Measurements from ENCODE around the gene ZNF468. TPM values are rescaled to one million over a fixed set of nuclear protein-coding genes. Genes with fewer than 3 reads are reported as not detected.
"Not testable (repeated sequence)": the region's sequence is repeated elsewhere in the genome, so short reads cannot be mapped to it uniquely, and the experiment has no call there.

The ZNF468 gene
- polyA plus RNA-seq, 2 donors, result 4.5 to 5.2 TPM

DNA sequence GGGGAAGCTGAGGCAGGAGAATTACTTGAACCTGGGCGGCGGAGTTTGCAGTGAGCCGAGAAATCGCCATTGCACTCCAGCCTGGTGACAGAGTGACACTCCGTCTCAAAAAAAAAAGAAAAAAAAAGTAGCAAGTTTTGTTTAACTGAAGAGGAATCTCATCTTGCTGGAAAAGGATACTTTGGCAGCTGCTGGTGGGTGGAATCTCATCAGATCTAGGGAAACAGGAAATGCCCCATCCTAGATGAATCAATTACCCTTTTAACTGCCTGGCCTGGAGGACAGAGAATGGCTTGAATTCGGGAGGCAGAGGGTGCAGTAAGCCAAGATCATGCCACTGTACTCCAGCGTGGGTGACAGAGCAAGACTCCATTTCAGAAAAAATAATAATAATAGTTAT lies 31.7 kb upstream of the ZNF468 start:
- no peaks in the 10 kb centered on the region for H3K4me1 ChIP-seq (ENCODE audit: control insufficient read depth in 2 of 2, insufficient read depth in 2 of 2, low read length in 1 of 2)
- H3K4me3 ChIP-seq (ENCODE audit: low read depth in 1 of 2, low read length in 2 of 2), result no peak overlapping the region
- peaks cover 2 to 3% of the 10 kb centered on the region in 2 donors for H3K36me3 ChIP-seq (ENCODE audit: control insufficient read depth in 2 of 2, insufficient read depth in 2 of 2, low read length in 1 of 2)
- H3K27ac ChIP-seq (ENCODE audit: low read depth in 2 of 2, low read length in 1 of 2), result no peak overlapping the region
- peaks cover 0 to 5% of the 10 kb centered on the region in 2 donors for H3K9me3 ChIP-seq (ENCODE audit: control insufficient read depth in 2 of 2, insufficient read depth in 1 of 2, low read depth in 1 of 2, low read length in 1 of 2)
- 91 to 93% methylated on average over 7 of the region's 7 CpGs for WGBS, 2 donors
- H3K27me3 ChIP-seq (ENCODE audit: control insufficient read depth in 1 of 2, insufficient read depth in 2 of 2, low read length in 2 of 2), result no peaks in the 10 kb centered on the region

DNA sequence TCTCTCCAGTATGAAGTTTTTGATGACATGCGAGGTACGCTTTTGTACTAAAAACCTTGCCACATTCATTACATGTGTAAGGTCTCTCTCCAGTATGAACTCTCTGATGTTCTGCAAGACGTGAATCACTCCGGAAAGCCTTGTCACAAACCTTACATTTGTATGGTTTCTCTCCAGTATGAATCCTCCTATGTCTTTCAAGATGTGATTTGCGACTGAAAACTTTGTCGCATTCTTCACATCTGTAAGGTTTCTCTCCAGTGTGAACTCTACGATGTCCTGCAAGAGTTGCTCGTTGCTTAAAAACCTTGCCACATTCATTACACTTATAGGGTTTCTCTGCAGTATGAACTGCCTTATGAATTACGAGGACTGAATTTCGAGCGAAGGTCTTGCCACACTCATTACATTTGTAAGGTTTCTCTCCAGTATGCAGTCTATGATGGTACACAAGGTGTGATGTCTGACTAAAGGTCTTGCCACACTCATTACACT lies 23.5 kb upstream of the ZNF468 start:
- H3K9me3 ChIP-seq (ENCODE audit: control insufficient read depth in 2 of 2, insufficient read depth in 1 of 2, low read depth in 1 of 2, low read length in 1 of 2), result peaks cover 6 to 23% of the 10 kb centered on the region in 2 donors
- 88 to 91% methylated on average over 11 of the region's 11 CpGs for WGBS, 2 donors
- no peaks in the 10 kb centered on the region for H3K4me1 ChIP-seq (ENCODE audit: control insufficient read depth in 2 of 2, insufficient read depth in 2 of 2, low read length in 1 of 2)
- no peak overlapping the region for H3K4me3 ChIP-seq (ENCODE audit: low read depth in 1 of 2, low read length in 2 of 2)
- no peaks in the 10 kb centered on the region for H3K27me3 ChIP-seq (ENCODE audit: control insufficient read depth in 1 of 2, insufficient read depth in 2 of 2, low read length in 2 of 2)
- peaks cover 4 to 11% of the 10 kb centered on the region in 2 donors for H3K36me3 ChIP-seq (ENCODE audit: control insufficient read depth in 2 of 2, insufficient read depth in 2 of 2, low read length in 1 of 2)
- H3K27ac ChIP-seq (ENCODE audit: low read depth in 2 of 2, low read length in 1 of 2), result no peak overlapping the region

DNA sequence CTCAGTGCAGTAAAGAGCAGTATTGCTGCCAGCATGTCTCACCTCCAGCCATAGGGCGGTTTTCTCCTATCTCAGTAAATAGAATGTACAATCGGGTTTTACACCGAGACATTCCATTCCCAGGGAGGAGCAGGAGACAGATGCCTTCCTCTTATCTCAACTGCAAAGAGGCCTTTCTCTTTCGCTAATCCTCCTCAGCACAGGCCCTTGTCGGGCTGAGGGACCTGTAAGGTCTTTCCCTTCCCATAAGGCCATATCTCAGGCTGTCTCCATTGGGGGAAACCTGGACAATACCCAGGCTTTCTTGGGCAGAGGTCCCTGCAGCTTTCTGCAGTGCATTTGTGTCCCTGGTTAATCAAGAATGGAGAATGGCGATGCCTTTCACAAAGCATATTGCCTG lies 15.6 kb upstream of the ZNF468 start:
- WGBS, 2 donors, result 74 to 75% methylated on average over 6 of the region's 6 CpGs
- H3K27me3 ChIP-seq (ENCODE audit: control insufficient read depth in 1 of 2, insufficient read depth in 2 of 2, low read length in 2 of 2); H3K9me3 ChIP-seq (ENCODE audit: control insufficient read depth in 2 of 2, insufficient read depth in 1 of 2, low read depth in 1 of 2, low read length in 1 of 2); H3K27ac ChIP-seq (ENCODE audit: low read depth in 2 of 2, low read length in 1 of 2); H3K36me3 ChIP-seq (ENCODE audit: control insufficient read depth in 2 of 2, insufficient read depth in 2 of 2, low read length in 1 of 2); H3K4me3 ChIP-seq (ENCODE audit: low read depth in 1 of 2, low read length in 2 of 2); H3K4me1 ChIP-seq (ENCODE audit: control insufficient read depth in 2 of 2, insufficient read depth in 2 of 2, low read length in 1 of 2): not testable (repeated sequence)

DNA sequence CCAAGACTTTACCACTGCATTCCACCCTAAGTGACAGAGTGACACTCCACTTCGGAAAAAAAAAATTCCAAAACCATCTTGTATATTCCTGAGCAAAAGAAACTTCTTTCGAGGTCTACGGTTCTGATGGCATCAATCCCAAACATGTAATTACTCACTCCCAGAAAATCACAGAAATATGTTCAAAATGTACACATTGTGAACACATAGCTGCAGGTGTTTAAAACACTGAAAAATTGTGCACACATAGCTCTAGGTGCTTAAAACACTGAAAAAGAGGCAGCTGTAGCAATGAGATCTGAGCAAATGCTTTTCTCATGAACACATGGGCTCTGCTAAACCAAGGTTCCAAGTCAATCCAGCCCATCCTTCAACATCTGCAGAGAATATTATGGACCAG lies 14.0 kb upstream of the ZNF468 start:
- H3K27ac ChIP-seq (ENCODE audit: low read depth in 2 of 2, low read length in 1 of 2), result no peak overlapping the region
- WGBS, 2 donors, result 87 to 92% methylated on average over 3 of the region's 3 CpGs
- H3K27me3 ChIP-seq (ENCODE audit: control insufficient read depth in 1 of 2, insufficient read depth in 2 of 2, low read length in 2 of 2), result no peaks in the 10 kb centered on the region

DNA sequence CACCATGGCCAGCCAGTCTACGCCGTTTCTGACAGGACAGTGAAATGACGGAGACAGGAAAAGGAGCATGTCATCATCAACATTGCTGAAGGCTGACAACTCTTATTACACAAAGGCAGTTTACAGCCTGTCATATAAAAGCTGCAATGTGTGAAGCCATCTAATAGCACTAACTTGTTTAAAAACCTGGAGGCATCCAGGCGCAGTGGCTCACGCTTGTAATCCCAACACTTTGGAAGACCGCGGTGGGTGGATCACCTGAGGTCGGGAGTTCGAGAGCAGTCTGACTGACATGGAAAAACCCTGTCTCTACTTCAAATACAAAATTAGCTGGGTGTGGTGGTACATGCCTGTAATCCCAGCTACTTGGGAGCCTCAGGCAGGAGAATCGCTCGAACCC lies 10.6 kb upstream of the ZNF468 start:
- WGBS, 2 donors, result 91 to 95% methylated on average over 11 of the region's 11 CpGs
- H3K9me3 ChIP-seq (ENCODE audit: control insufficient read depth in 2 of 2, insufficient read depth in 1 of 2, low read depth in 1 of 2, low read length in 1 of 2); H3K4me1 ChIP-seq (ENCODE audit: control insufficient read depth in 2 of 2, insufficient read depth in 2 of 2, low read length in 1 of 2); H3K36me3 ChIP-seq (ENCODE audit: control insufficient read depth in 2 of 2, insufficient read depth in 2 of 2, low read length in 1 of 2); H3K4me3 ChIP-seq (ENCODE audit: low read depth in 1 of 2, low read length in 2 of 2); H3K27me3 ChIP-seq (ENCODE audit: control insufficient read depth in 1 of 2, insufficient read depth in 2 of 2, low read length in 2 of 2); H3K27ac ChIP-seq (ENCODE audit: low read depth in 2 of 2, low read length in 1 of 2): not testable (repeated sequence)

More for the DNA sequence above, 14.0 kb upstream of the ZNF468 start:
- H3K9me3 ChIP-seq (ENCODE audit: control insufficient read depth in 2 of 2, insufficient read depth in 1 of 2, low read depth in 1 of 2, low read length in 1 of 2), result peaks cover 0 to 3% of the 10 kb centered on the region in 2 donors
- no peaks in the 10 kb centered on the region for H3K4me1 ChIP-seq (ENCODE audit: control insufficient read depth in 2 of 2, insufficient read depth in 2 of 2, low read length in 1 of 2)
- H3K4me3 ChIP-seq (ENCODE audit: low read depth in 1 of 2, low read length in 2 of 2), result no peak overlapping the region
- no peaks in the 10 kb centered on the region for H3K36me3 ChIP-seq (ENCODE audit: control insufficient read depth in 2 of 2, insufficient read depth in 2 of 2, low read length in 1 of 2)

DNA sequence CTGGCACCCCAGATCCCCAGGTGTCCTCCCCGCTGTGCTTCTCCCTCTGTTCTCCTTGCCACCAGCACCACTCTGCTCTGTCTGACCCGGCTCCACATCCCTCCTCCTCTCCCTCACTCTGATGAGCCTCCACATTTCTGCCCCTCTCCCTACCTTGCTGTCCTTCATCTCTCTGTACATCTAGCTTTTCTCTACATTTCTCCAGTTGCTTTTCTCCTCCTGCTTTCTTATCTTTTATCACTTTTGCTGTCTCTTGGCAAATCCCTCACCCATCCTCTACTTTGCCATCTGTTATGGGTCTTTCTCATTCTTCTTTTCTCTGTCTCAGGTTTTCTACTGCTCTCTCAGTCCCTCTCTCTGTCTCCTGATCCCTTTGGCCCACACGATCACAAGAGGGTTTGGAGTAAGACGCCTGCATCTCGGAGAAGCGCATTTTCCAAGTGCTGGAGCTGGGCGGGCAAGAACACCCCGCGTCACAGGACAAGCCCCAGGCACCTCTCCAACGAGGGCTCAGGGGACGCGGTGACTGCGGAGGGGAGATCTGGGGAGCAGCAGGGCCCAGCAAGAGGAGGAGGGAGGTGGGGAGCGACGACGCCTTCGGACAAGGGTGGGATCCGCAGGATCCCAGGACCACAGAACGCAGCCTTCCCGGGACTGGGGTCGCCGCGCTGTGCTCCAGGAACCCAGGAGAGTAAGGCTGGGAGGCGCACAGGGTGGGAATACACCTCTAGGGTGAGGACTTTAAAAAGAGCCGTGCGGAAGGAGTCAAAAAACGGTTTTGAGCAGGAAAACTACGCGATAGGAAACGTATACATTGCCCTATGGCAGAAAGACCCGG lies 660 bp downstream of the ZNF468 start:
- not testable (repeated sequence) for H3K27me3 ChIP-seq (ENCODE audit: control insufficient read depth in 1 of 2, insufficient read depth in 2 of 2, low read length in 2 of 2); H3K9me3 ChIP-seq (ENCODE audit: control insufficient read depth in 2 of 2, insufficient read depth in 1 of 2, low read depth in 1 of 2, low read length in 1 of 2); H3K4me1 ChIP-seq (ENCODE audit: control insufficient read depth in 2 of 2, insufficient read depth in 2 of 2, low read length in 1 of 2)
- 1 to 3% methylated on average over 24 to 25 of the region's 31 CpGs for WGBS, 2 donors
- peak overlapping the region; percentile 41 to 56 for H3K27ac ChIP-seq (ENCODE audit: low read depth in 2 of 2, low read length in 1 of 2)
- H3K36me3 ChIP-seq (ENCODE audit: control insufficient read depth in 2 of 2, insufficient read depth in 2 of 2, low read length in 1 of 2), result peaks cover 2 to 10% of the 10 kb centered on the region in 2 donors
- peak overlapping the region; percentile 58 to 71 for H3K4me3 ChIP-seq (ENCODE audit: low read depth in 1 of 2, low read length in 2 of 2)

DNA sequence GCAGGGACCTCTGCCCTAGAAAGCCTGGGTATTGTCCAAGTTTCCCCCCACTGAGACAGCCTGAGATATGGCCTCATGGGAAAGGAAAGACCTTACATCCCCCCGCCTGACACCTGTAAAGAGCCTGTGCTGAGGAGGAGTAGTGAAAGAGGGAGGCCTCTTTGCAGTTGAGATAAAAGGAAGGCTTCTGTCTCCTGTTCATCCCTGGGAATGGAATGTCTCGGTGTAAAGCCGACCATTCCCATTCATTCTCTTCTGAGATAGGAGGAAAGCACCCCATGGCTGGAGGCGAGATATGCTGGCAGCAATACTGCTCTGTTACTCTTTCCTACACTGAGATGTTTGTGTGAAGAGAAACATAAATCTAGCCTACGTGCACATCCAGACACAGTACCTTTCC lies 10.1 kb downstream of the ZNF468 start:
- H3K27me3 ChIP-seq (ENCODE audit: control insufficient read depth in 1 of 2, insufficient read depth in 2 of 2, low read length in 2 of 2); H3K4me3 ChIP-seq (ENCODE audit: low read depth in 1 of 2, low read length in 2 of 2); H3K4me1 ChIP-seq (ENCODE audit: control insufficient read depth in 2 of 2, insufficient read depth in 2 of 2, low read length in 1 of 2); H3K27ac ChIP-seq (ENCODE audit: low read depth in 2 of 2, low read length in 1 of 2): not testable (repeated sequence)
- Histone ChIP-seq H3K36me3 (ENCODE audit: control insufficient read depth in 2 of 2, insufficient read depth in 2 of 2, low read length in 1 of 2) (peaks cover 27 to 43% of the 10 kb centered on the region in 2 donors), H3K9me3 (ENCODE audit: control insufficient read depth in 2 of 2, insufficient read depth in 1 of 2, low read depth in 1 of 2, low read length in 1 of 2) (peaks cover 0 to 34% of the 10 kb centered on the region in 2 donors)
- 76 to 77% methylated on average over 5 of the region's 5 CpGs for WGBS, 2 donors

DNA sequence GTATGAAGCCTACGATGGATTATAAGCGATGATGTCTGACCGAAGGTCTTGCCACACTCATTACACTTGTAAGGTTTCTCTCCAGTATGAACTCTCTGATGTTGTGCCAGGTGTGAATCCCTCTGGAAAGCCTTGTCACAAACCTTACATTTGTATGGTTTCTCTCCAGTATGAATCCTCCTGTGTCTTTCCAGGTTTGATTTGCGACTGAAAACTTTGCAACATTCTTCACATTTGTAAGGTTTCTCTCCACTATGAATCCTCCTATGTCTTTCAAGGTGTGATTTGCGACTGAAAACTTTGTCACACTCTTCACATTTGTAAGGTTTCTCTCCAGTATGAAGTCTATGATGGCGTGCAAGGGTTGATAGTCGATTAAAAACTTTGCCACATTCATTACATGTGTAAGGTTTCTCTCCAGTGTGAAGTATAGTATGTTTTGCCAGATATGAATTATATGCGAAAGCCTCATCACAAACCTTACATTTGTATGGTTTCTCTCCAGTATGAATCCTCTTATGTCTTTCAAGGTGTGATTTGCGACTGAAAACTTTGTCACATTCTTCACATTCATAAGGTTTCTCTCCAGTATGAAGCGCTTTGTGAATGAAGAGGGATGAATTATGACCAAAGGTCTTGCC lies 16.5 kb downstream of the ZNF468 start:
- H3K4me1 ChIP-seq (ENCODE audit: control insufficient read depth in 2 of 2, insufficient read depth in 2 of 2, low read length in 1 of 2); H3K27ac ChIP-seq (ENCODE audit: low read depth in 2 of 2, low read length in 1 of 2); H3K27me3 ChIP-seq (ENCODE audit: control insufficient read depth in 1 of 2, insufficient read depth in 2 of 2, low read length in 2 of 2); H3K4me3 ChIP-seq (ENCODE audit: low read depth in 1 of 2, low read length in 2 of 2): not testable (repeated sequence)
- 97 to 98% methylated on average over 10 of the region's 10 CpGs for WGBS, 2 donors
- H3K36me3 ChIP-seq (ENCODE audit: control insufficient read depth in 2 of 2, insufficient read depth in 2 of 2, low read length in 1 of 2), result peaks cover 21 to 26% of the 10 kb centered on the region in 2 donors
- peaks cover 3 to 34% of the 10 kb centered on the region in 2 donors for H3K9me3 ChIP-seq (ENCODE audit: control insufficient read depth in 2 of 2, insufficient read depth in 1 of 2, low read depth in 1 of 2, low read length in 1 of 2)

DNA sequence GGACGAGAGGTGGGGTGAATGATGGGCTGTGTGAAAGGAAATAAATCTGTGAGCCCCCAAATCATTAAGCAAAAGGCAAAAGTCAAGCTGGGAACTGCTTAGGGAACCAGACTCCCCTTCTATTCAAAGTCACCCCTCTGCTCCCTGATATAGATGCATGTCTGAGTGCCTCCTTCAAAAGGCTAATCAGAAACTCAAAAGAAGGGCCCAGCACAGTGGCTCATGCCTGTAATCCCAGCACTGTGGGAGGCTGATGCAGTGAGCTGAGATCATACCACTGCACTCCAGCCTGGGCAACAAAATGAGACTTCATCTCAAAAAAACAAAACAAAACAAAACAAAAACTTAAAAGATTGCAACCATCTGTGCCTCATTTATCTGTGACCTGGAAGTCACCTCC lies 23.1 kb downstream of the ZNF468 start:
- H3K36me3 ChIP-seq (ENCODE audit: control insufficient read depth in 2 of 2, insufficient read depth in 2 of 2, low read length in 1 of 2); H3K9me3 ChIP-seq (ENCODE audit: control insufficient read depth in 2 of 2, insufficient read depth in 1 of 2, low read depth in 1 of 2, low read length in 1 of 2); H3K27ac ChIP-seq (ENCODE audit: low read depth in 2 of 2, low read length in 1 of 2); H3K4me3 ChIP-seq (ENCODE audit: low read depth in 1 of 2, low read length in 2 of 2); H3K27me3 ChIP-seq (ENCODE audit: control insufficient read depth in 1 of 2, insufficient read depth in 2 of 2, low read length in 2 of 2); H3K4me1 ChIP-seq (ENCODE audit: control insufficient read depth in 2 of 2, insufficient read depth in 2 of 2, low read length in 1 of 2): not testable (repeated sequence)
- 50 to 71% methylated on average over 1 of the region's 1 CpG for WGBS, 2 donors

All from esophagus (tissue), 2 donors.